Stimulated activated CD8-positive, alpha-beta memory T cell treated with anti-CD3 and anti-CD28 coated beads, Interleukin-15, amount 100 ng/mL, for 24 hours (primary cell): Measurements from ENCODE around the gene PRMT1.

Experiments
- DNase-seq: peaks from one replicate; pipeline ENCODE4 v3.0.0-alpha.2; 2020; ENCODE audit warnings: low read depth

PRMT1 gene

DNA sequence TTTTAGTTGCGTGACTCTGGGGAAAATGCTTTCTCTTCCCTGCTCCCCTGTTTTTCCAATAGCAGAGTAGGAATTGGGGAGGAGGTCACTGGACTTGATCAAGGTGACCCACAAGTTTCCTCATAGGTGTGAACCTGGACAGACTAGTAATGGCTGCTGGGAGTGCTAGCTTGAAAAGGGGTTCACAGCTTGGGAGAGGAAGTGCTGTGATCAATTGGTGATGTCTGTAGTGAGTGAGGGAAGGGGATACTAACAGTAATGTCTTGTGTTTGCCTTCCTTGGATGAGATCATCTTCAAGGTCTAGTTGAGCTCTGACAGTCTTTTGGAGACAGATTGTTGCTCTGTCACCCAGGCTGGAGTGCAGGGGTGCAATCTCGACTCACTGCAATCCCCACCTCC lies 9.6 kb upstream of the PRMT1 start:
- no peak for DNase-seq

GRCh38 chr19:49669516-49669915 lies 7.6 kb upstream of the PRMT1 start:
- no peak for DNase-seq

GRCh38 chr19:49672131-49672919 lies 4.7 kb upstream of the PRMT1 start:
- DNase-seq, result peak; percentile 62

- DNase-seq, result no peak
These were observed 811 bp upstream of the PRMT1 start for GRCh38 chr19:49676136-49676783.

DNA sequence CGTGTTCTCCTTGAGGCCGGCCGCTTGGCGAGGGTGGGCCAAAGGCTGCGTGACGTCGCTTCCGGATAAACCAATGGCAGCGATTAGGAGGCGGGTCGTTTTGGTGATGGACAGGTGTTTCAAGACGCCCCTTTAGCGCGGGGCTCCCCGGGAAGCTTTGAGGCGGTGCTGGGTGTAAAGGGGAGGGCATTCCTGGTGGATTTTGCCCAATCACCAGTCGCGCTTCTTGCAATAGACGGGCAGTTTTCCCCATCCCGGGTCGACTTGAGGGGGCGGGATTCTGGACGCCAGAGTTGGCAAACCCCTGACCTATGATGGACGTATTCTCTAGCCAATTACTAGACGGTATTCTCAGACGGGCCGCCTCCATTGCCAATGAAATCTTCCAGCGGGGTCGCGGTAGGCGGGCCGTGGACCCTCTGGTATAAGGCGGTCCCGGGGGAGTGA lies 264 bp upstream of the PRMT1 start:
- peak; percentile 86 for DNase-seq

DNA sequence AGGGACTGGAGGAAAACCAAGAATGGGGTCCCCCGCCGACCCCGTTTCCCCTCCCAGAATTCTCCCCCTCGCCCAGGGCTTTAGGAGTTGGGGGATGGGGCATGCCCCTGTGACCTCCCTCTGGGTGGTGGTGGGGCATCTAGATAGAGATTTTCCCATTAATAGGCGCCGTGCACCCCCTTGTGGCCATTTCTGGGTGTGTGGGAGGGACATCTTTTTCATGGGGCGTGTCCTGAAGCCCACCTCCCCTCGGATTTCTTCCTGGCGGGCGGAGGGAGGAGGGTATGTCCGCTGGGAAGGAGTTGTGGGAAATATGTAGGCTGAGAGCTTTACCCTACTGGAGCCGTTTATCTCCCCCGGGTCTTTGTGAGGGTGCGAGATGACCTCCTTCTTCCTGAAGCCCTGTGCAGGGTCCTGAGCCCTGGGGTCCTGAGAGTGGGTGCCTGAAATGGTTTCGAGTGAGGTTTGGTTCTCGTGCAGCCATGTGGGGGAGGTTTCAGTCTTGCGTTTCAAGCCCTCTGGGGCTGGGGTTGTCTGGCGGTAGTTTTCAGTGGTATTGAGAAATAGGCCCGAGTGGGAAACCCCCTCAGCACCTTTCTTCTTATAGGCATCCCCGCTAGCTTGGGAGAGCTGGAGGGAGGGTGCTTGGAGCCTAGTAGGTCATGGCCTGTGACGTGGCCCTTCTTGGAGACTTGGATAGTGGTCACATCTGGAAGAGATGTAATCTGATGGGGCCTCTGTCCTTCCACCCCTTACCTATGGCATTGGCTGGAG lies 1.0 kb downstream of the PRMT1 start:
- peak; percentile 46 for DNase-seq

GRCh38 chr19:49678985-49679770 lies 2.1 kb downstream of the PRMT1 start:
- DNase-seq, result no peak

GRCh38 chr19:49679771-49680413 lies 2.8 kb downstream of the PRMT1 start:
- no peak for DNase-seq

DNA sequence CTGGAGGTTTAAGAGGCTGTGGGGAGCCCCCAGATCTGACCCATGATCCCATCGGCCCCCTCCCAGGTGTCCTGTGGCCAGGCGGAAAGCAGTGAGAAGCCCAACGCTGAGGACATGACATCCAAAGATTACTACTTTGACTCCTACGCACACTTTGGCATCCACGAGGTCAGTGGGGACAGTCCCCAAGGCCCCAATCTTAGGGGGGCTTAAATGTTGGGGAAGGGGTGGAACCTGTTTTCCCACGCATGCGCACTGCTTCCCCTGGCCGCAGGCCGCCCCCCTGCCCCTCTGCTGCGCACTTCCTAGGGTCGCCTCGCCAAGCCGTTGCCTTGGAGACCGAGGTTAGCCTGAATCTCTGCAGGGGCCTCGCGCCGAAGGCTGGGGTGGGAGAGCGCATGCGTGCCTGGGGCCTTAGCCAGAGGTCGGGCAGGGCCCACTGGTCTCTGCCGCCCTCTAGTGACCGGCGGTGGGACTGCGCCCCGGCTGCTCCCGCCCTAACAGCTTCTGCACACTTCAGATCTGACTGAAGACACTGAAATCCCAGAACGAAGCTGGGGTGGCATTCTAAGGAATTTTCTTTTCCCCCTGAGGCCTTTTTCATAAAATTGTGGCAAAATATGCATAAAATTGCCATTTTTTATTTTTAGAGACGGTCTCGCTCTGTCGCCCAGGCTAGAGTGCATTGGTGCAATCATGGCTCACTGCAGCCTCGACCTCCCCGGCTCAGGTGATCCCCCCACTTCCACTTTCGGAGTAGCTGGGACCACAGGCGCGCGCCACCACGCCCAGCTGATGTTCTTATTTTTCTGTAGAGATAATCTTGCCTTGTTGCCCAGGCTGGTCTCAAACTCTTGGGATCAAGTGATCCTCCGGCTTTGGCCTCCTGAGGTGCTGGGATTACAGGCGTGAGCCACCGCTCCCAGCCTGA lies 3.6 kb downstream of the PRMT1 start:
- peak; percentile 98 for DNase-seq

DNA sequence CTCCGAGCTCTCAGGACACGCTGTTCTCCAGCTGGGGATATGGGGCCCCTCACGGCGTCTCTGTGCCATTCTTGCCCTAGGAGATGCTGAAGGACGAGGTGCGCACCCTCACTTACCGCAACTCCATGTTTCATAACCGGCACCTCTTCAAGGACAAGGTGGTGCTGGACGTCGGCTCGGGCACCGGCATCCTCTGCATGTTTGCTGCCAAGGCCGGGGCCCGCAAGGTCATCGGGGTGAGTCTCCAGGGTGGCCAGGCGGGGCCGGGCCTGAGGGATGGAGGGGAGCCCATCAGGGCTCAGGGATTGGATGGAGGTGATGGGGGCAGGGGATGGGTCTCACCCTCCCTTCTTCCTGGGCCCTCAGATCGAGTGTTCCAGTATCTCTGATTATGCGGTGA lies 4.8 kb downstream of the PRMT1 start:
- DNase-seq, result no peak

- no peak for DNase-seq
These were observed 5.2 kb downstream of the PRMT1 start for GRCh38 chr19:49682274-49682673.

GRCh38 chr19:49683814-49684250 lies 6.8 kb downstream of the PRMT1 start:
- DNase-seq, result no peak

GRCh38 chr19:49684251-49684982 lies 7.3 kb downstream of the PRMT1 start:
- DNase-seq, result no peak

GRCh38 chr19:49684983-49685553 lies 8.0 kb downstream of the PRMT1 start:
- no peak for DNase-seq

DNA sequence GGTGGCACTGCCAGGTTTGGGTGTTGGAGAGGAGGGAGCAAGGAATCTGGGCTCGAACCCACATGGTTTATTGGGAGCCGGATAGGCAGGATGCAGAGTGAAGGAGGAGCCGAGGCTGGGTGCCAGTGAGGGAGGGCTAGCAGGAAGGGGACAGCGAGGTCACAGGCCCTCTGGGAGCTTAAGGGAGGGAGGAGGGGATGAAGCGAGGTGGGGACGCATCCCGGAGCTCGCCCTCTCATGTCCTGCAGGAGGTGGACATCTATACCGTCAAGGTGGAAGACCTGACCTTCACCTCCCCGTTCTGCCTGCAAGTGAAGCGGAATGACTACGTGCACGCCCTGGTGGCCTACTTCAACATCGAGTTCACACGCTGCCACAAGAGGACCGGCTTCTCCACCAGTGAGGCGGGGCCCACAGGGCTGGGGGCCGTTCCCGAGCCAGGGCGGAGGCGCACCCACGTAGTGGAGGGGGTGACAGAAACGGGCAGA lies 8.8 kb downstream of the PRMT1 start:
- DNase-seq, result no peak

GRCh38 chr19:49686503-49687088 lies 9.5 kb downstream of the PRMT1 start:
- DNase-seq, result no peak

- DNase-seq, result no peak
These were observed 10.1 kb downstream of the PRMT1 start for GRCh38 chr19:49687150-49687549.

DNA sequence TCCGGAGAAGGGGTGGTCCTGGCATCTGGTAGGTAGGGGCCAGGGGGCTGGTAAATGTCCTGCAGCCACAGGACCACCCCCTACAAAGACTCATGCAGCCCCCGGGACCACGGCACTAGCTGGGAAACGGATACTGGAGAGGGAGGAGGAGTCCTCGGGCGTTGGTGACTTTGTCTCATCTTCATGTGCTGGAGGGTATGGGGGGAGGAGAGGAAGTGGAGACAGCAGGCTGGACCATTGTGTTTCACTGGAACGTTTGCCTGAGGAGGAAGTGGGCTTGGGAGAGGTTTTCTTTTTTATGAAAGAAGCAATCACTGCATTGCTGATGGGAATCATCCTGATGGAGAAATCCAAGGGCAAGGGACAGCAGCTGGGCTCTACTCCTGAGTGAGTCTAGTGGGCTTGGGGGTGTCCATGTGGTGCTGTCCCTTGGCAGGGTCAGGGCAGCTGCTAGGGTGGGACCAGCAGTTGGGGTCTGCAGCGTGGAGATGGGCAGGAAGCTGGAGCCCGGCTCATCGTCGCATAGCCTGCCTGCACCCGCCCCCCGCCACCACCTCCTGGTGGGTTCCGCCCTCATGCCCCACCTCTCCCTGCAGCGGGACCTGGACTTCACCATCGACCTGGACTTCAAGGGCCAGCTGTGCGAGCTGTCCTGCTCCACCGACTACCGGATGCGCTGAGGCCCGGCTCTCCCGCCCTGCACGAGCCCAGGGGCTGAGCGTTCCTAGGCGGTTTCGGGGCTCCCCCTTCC lies 10.7 kb downstream of the PRMT1 start:
- no peak for DNase-seq
